Astrocyte (in vitro differentiated cells and primary cell): ENCODE data around the gene ACOT7.

Source experiments
- EZH2 ChIP-seq: IDR thresholded peaks from 2 replicates; pipeline ENCODE4 v1.6.1; 2012; ENCODE audit warnings: mild to moderate bottlenecking, low read length, inconsistent platforms; ENCODE audit not compliant: insufficient read depth
- TF ChIP-seq, protein P1 (sequence below): IDR thresholded peaks from 2 replicates; pipeline ENCODE4 v1.5.1; 2011; ENCODE audit warnings: low read depth, mild to moderate bottlenecking, inconsistent platforms, low read length, moderate library complexity; ENCODE audit not compliant: insufficient read depth

DNA sequence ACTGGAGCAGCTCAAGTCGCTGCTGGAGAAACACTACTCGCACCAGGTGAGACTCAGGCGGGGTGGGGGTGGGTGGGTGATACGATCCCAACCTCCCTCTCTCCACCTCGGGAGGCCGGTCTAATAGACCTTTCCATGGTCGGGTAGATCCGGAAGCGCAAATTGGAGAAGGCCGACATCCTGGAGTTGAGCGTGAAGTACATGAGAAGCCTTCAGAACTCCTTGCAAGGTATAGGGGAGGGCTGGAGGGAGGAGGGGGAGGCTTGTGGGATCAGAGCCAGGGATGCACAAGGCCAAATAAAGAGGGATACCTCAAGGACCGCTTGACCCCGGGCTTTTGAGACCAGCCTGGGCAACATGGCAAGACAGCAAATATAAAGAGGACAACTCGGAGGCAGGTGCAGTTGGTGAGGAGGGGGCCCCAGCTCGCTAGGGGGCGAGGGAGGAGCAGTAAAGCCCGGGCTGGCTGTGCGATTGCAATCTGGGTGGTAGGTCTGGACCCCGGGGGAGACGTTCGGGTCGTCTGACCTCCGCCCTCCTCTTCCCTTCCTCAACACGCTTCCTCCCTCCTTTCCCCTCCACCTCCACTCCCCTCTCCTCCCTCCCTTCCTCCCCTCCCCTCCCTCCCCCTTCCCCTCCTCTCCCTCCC, 149.0 kb downstream of the ACOT7 start:
- TF ChIP-seq, protein P1, sequence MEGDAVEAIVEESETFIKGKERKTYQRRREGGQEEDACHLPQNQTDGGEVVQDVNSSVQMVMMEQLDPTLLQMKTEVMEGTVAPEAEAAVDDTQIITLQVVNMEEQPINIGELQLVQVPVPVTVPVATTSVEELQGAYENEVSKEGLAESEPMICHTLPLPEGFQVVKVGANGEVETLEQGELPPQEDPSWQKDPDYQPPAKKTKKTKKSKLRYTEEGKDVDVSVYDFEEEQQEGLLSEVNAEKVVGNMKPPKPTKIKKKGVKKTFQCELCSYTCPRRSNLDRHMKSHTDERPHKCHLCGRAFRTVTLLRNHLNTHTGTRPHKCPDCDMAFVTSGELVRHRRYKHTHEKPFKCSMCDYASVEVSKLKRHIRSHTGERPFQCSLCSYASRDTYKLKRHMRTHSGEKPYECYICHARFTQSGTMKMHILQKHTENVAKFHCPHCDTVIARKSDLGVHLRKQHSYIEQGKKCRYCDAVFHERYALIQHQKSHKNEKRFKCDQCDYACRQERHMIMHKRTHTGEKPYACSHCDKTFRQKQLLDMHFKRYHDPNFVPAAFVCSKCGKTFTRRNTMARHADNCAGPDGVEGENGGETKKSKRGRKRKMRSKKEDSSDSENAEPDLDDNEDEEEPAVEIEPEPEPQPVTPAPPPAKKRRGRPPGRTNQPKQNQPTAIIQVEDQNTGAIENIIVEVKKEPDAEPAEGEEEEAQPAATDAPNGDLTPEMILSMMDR, result no peak
- TF ChIP-seq EZH2, result no peak
